ENCODE results near the gene SMYD3.

SMYD3 gene

DNA sequence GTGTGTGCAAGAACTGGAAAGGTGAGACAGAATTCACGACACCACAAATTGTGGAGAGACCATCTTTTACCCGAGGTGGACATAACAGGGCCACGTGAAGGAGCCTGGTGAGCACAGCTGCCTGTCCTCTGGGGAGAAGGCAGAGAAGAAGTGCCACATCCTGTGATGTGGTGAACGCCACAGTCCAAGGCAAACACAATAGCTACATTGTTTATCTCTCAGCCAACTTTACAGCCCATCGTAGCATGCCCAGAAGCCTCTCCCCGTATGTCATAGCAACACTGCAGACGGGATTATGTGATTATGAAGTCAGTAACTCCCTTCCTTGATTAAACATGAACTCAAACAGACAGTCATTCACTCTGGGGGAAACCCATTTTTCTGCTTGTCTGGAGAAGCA lies 612.2 kb downstream of the SMYD3 start:
- DNase-seq (ENCODE audit: insufficient read length, low spot score), result no peak
- no peak for TF ChIP-seq CTCF (IDR thresholded peaks at IDR 0.05; ENCODE audit: insufficient read depth, missing control alignments)

DNA sequence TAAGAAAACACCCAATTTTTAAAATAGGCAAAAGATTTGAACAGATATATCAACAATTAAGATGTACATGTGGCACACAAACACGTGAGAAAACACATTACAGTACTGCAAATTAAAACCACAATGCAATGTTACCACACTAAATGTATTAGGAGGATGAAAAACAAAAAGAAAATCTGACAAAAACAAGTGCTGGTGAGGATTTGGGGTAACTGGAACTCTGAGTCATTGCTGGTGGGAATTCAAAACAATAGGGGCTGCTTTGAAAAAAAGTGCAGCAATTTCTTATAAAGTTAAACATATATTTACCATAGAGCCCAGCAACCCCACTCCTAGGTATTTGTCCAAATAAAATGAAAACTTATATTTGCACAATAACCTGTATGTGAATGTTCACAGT lies 614.1 kb downstream of the SMYD3 start:
- DNase-seq (ENCODE audit: insufficient read length, low spot score) (no peak), FAIRE-seq (no peak)
- TF ChIP-seq CTCF (IDR thresholded peaks at IDR 0.05; ENCODE audit: insufficient read depth, missing control alignments), result no peak

More for the DNA sequence above, 612.2 kb downstream of the SMYD3 start:
- peak; percentile 87 for FAIRE-seq

DNA sequence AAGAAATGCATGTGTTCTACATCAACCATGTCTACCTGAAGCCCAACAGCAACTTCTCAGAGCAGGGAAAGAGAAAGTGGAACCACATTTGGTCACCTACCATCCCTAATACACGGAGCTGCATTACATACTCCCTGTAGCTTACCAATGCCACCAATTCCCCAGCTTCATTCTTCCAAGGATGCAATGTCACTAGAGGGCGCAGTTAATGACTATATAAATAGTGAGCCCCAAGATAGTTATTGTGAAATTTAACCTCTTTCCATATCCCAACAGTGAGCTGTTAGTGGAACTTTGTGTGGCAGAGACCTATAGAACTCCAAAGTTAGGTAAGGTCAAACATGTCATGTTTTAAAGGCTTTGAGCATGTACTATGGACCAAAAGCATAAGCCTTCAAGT lies 618.3 kb downstream of the SMYD3 start:
- DNase-seq (ENCODE audit: insufficient read length, low spot score) (no peak), FAIRE-seq (no peak)
- TF ChIP-seq CTCF (IDR thresholded peaks at IDR 0.05; ENCODE audit: insufficient read depth, missing control alignments), result peak; percentile 37

DNA sequence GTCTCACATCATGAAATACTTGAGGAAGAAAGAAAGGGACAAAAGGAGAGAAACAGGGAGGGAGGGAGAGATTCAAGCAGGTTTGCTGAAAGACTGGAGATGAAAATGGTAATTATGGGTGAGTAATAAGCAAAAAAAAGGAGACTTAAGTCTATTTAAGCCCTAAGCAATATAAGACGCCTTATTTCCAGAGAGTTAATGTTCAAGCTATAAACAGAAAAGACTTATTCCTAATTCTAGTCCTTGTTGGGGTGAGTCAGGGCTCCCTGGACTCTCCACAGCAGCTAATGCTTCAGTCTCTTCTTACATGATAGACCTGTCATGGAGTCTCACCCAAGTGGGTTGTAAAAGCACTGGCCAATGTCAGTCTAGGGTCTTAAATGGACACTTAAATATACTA lies 619.2 kb downstream of the SMYD3 start:
- TF ChIP-seq CTCF (IDR thresholded peaks at IDR 0.05; ENCODE audit: insufficient read depth, missing control alignments), result no peak
- DNase-seq (ENCODE audit: insufficient read length, low spot score), result no peak
- no peak for FAIRE-seq

DNA sequence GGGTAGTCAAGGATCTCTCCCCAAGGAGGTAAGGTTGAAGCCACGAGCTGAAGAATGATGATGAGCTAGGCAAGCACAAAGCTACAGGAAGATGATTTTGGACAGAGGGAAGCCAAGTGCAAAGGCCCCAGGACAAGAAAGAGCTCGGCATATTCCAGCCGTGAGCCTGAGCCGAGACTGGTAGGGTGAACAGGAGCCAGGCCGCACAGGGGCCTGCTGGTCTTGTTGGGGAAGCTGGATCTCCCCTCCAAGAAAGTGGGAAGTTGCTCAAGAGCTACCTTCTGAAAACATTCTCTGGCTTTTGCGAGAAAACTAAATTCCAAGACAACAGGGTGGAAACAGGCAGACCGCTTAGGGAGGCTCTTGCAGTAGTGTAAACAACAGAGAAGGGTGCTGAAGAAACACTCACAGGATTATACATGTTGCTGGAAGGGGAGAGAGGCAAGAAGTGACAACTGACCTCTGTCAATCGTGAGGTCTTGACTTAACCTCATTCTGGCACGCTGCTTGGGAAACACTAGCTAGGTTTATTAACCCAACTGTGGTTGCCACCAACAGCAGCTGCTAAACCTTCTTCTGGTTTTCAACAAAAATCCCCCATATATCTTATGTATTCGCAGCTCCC lies 625.2 kb downstream of the SMYD3 start:
- DNase-seq (ENCODE audit: insufficient read length, low spot score) (no peak), FAIRE-seq (no peak)
- TF ChIP-seq CTCF (IDR thresholded peaks at IDR 0.05; ENCODE audit: insufficient read depth, missing control alignments), result no peak

DNA sequence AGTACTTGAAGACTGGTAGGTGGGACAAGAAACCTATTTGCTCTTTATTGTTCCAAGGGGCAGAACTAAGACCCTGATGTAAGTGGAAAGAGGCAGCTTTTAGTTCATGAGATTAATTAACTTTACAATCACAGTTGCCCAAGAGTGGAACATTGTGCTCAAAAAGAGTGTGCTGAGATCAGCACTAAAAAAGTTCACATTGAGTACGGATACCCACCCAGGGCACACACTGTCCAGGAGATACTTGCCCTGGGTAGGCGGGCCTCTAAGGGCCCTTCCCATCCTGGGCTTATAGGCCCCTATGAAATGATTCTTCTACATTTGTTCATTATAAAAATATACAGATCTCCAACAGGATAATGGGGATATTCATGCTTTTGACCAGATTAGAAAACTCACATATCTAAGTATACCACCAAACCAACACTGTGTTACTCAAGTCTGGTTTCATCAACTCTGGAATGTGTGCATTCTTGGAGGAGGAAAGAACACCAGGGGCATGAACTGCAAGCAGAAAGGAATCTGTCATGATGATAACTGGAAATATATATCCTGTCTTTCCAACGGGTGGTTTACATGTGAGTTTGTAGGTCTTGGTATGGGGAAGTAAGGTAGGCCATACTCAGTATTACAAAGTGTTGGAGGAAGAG lies 626.2 kb downstream of the SMYD3 start:
- no peak for TF ChIP-seq CTCF (IDR thresholded peaks at IDR 0.05; ENCODE audit: insufficient read depth, missing control alignments)
- no peak for DNase-seq (ENCODE audit: insufficient read length, low spot score)
- FAIRE-seq, result no peak

GRCh38 chr1:245879091-245879490 lies 628.0 kb downstream of the SMYD3 start:
- no peak for FAIRE-seq
- no peak for TF ChIP-seq CTCF (IDR thresholded peaks at IDR 0.05; ENCODE audit: insufficient read depth, missing control alignments)
- no peak for DNase-seq (ENCODE audit: insufficient read length, low spot score)
